Peyer's patch (tissue), 4 donors: ENCODE data around the gene ZGLP1. TPM values are rescaled to one million over a fixed set of nuclear protein-coding genes. Genes with fewer than 3 reads are reported as not detected.

Experiments used
- DNase-seq, 3 donors: peaks; one replicate each; pipeline ENCODE4 v3.0.0-alpha.2; 2017 to 2019
- H3K27ac ChIP-seq, 4 donors: fragments of 200-600 bp; sonication (generic); one replicate each; pipeline ENCODE4 v1.5.1; 2016 to 2019
- H3K27me3 ChIP-seq, 2 donors: fragments of 200-600 bp; sonication (generic); one replicate each; pipeline ENCODE4 v1.5.1; 2019
- H3K36me3 ChIP-seq, 3 donors: fragments of 200-600 bp; sonication (generic); one replicate each; pipeline ENCODE4 v1.5.1; 2016 to 2019
- H3K4me1 ChIP-seq, 4 donors: fragments of 200-600 bp; sonication (generic); one replicate each; pipeline ENCODE4 v1.5.1; 2016 to 2019
- H3K4me3 ChIP-seq, 4 donors: fragments of 200-600 bp; sonication (generic); 1 replicate in 3 of 4; 2 replicates in 1 of 4; pipeline ENCODE4 v1.5.1; 2016 to 2019; ENCODE audit warnings: mild to moderate bottlenecking in 1 of 4
- H3K9me3 ChIP-seq, 4 donors: fragments of 200-600 bp; sonication (generic); one replicate each; pipeline ENCODE4 v1.5.1; 2016 to 2019; ENCODE audit warnings: mild to moderate bottlenecking in 1 of 4
- CTCF ChIP-seq, 6 experiments: fragments of 450-650 bp in 4 of 6; fragments of 200-600 bp in 2 of 6; sonication (generic) in 1 of 6; IDR thresholded peaks; one replicate each; pipeline ENCODE4 v1.5.1; 2017 to 2019; ENCODE audit warnings: antibody characterized with exemption in 6 of 6, mild to moderate bottlenecking in 3 of 6, moderate library complexity in 1 of 6
- POLR2A ChIP-seq, 2 donors: fragments of 450-650 bp; IDR thresholded peaks; one replicate each; pipeline ENCODE4 v1.5.1; 2017; ENCODE audit warnings: antibody characterized with exemption in 2 of 2, mild to moderate bottlenecking in 2 of 2, moderate library complexity in 2 of 2
- total RNA-seq, 4 donors: library from RNA; depleted of rRNA; stranded (reverse); fragments of >200 nt; gene quantifications; one replicate each; pipeline ENCODE4 v1.1.0, GENCODE V29; 2016

Gene ZGLP1
- 10 to 100 TPM in 1 of 4 donors, 1 to 10 TPM in 1, not detected in 2; 2.1 to 10.7 TPM for total RNA-seq

DNA sequence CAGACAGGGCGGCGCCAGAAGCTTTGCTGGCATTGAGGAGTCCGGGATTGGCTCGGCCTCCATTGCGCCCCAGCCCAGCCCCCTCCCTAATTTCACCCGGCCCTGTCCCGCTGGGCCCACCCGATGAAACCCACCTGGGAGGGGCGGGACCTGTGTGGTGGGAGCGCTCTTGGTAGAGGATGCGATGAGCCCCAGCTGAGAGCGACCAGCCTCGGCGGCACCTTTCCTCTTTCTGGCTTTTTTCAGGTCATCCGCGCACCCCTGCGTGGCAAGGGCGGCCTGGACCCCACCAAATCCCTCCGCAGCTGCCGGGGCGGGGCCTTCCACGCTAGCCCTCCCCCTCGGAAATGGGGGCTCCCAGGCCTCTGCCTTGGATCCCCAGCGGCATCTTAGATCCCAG, at the start of gene ZGLP1:
Gene ZGLP1, minus strand, starts transcription at position 393 of the 400 bp plus-strand sequence.
- no peaks in the 10 kb centered on the region for H3K9me3 ChIP-seq
- no peak within 1 kb of the TSS for H3K27ac ChIP-seq
- peaks cover 0 to 2% (median 0%) of the 10 kb centered on the region in 4 donors for H3K4me1 ChIP-seq
- no peak for TF ChIP-seq CTCF (IDR thresholded peaks at IDR 0.05)
- TF ChIP-seq POLR2A (IDR thresholded peaks at IDR 0.05): no peak
- H3K27me3 ChIP-seq: no peaks in the 10 kb centered on the region
- no peak for DNase-seq
- no peak within 1 kb of the TSS for H3K4me3 ChIP-seq
- H3K36me3 ChIP-seq: no peaks in the 10 kb centered on the region

DNA sequence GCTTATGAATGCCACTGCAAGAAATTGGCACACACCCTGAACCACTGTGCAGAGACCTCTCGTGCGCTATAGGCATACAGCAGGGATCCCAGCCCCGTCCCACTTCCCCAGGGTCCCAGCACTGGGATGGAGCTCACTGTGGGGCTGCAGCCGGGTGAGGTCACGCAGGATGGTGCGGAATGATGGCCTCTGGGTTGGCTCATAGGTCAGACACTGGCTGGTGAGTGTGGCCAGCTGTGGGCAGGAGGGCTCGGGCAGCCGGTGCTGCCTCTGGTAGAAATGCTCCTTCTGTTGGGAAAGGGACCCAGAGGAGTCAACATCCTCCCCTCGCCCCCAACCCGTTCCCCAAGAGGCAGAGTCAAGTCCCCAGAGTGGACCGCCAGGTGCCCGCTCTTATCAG, 46.8 kb upstream of the ZGLP1 start:
- no peaks in the 10 kb centered on the region for H3K9me3 ChIP-seq
- no peak overlapping the region for H3K4me3 ChIP-seq
- peaks cover 0 to 93% (median 0%) of the 10 kb centered on the region in 3 donors for H3K36me3 ChIP-seq
- no peak overlapping the region for H3K27ac ChIP-seq
- H3K4me1 ChIP-seq: no peaks in the 10 kb centered on the region
- DNase-seq: no peak
- no peaks in the 10 kb centered on the region for H3K27me3 ChIP-seq
- no peak for TF ChIP-seq POLR2A (IDR thresholded peaks at IDR 0.05)
- TF ChIP-seq CTCF (IDR thresholded peaks at IDR 0.05): no peak

DNA sequence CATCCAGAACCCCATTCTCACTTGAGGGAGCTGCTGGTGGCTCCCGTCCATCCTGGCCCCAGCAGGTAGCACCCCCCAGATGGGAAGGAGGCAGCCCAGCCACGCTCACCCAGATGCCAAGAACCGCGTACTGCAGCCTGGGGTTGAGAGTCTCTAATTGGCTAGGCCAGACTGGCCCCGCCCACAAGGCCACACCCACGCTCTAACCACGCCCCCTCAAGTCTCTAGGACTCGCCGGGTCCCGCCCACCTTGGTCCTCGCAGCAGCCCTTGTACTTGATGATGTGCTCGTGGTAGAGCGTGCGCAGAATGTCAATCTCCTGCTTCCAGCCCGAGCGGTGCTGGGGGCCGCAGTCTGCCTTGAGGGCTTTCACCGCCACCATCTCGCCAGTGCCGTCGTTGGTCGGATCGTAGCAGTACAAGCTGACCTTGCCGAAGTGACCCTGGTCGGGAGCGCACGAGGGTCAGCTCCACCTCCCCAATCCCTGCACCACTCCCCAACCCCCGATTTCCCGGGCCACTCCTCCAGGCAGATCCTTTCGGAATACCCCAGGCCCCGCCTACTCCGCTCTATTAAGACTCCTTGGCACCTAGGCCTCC, 44.3 kb upstream of the ZGLP1 start:
- no peaks in the 10 kb centered on the region for H3K9me3 ChIP-seq
- DNase-seq: no peak
- H3K27me3 ChIP-seq: no peaks in the 10 kb centered on the region
- no peak overlapping the region for H3K27ac ChIP-seq
- no peaks in the 10 kb centered on the region for H3K4me1 ChIP-seq
- TF ChIP-seq CTCF (IDR thresholded peaks at IDR 0.05): no peak
- TF ChIP-seq POLR2A (IDR thresholded peaks at IDR 0.05): no peak
- no peak overlapping the region for H3K4me3 ChIP-seq
- peaks cover 0 to 85% (median 0%) of the 10 kb centered on the region in 3 donors for H3K36me3 ChIP-seq

GRCh38 chr19:10352764-10353671, 43.4 kb upstream of the ZGLP1 start:
- H3K9me3 ChIP-seq: no peaks in the 10 kb centered on the region
- H3K27ac ChIP-seq: peak overlapping the region in 1 of 4 donors; percentile 49
- H3K27me3 ChIP-seq: no peaks in the 10 kb centered on the region
- no peak overlapping the region for H3K4me3 ChIP-seq
- H3K4me1 ChIP-seq: no peaks in the 10 kb centered on the region
- peaks cover 0 to 79% (median 0%) of the 10 kb centered on the region in 3 donors for H3K36me3 ChIP-seq
- TF ChIP-seq POLR2A (IDR thresholded peaks at IDR 0.05) (no peak), CTCF (IDR thresholded peaks at IDR 0.05) (no peak)
- DNase-seq: no peak

- H3K4me3 ChIP-seq: no peak overlapping the region
- H3K9me3 ChIP-seq: no peaks in the 10 kb centered on the region
- DNase-seq: no peak
- peaks cover 0 to 18% (median 0%) of the 10 kb centered on the region in 3 donors for H3K36me3 ChIP-seq
- no peaks in the 10 kb centered on the region for H3K27me3 ChIP-seq
- H3K27ac ChIP-seq: no peak overlapping the region
- no peak for TF ChIP-seq CTCF (IDR thresholded peaks at IDR 0.05)
- no peak for TF ChIP-seq POLR2A (IDR thresholded peaks at IDR 0.05)
- no peaks in the 10 kb centered on the region for H3K4me1 ChIP-seq
Observed at GRCh38 chr19:10346509-10346908, 36.9 kb upstream of the ZGLP1 start.
